Effector CD4-positive, alpha-beta T cell (primary cell): ENCODE data around the gene CDH22.

ENCODE experiments used
- DNase-seq: peaks from one replicate; pipeline ENCODE4 v3.0.0-alpha.2; 2020

Gene CDH22

DNA sequence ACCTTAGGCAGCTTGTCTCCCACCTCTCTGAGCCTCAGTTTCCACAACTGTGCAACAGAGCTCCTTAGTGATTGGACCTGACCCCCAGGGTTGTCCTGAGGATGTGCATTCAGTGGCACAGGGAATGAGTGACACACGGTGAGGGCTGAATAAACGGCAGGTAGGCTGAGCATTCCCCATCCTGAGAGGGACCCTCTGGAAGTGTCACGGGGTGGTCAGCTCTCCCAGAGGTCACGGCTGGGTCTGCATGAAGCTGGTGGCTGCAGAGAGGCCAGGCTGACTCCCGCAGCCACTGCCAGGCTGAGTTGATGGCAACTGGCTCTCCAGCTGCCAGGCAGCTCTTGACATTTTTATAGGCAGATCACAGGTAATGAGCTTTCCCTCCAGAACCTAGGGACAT lies 147.6 kb downstream of the CDH22 start:
- DNase-seq, result no peak

DNA sequence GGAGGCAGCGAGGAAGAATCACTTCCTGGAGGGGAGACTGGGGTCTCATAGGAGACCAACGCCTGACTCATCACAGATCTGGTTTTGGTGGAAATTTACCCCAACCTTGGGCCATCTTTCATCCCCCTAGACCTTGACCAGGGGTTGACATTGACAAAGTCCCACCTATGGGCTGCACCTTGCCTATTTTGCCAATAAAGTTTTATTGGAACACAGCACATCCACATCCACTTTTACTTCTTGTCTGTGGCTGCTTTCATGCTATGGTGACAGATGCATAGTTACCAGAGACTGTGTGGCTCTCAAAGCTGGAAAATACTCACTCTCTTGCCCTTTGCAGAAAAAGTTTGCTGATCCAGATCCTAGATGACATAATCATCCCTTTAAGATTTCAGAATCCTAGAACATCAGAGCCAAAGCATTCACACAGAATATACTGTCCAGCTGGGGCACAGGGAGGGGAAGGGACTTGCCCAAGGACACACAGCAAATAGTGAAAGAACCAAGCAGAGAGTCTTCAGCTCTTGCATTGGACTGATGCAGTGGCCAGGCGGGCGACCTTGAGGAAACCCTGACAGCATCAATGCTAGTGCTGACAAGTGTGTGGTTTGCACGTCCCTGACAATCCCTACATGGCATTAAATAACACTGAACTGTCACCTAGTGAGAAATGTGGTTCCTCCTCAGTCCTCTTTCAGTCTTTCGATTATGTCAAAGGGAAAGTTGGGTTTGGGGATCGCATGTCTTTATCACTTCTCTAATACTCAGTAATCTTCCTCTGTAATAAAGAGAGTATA lies 149.0 kb downstream of the CDH22 start:
- no peak for DNase-seq

DNA sequence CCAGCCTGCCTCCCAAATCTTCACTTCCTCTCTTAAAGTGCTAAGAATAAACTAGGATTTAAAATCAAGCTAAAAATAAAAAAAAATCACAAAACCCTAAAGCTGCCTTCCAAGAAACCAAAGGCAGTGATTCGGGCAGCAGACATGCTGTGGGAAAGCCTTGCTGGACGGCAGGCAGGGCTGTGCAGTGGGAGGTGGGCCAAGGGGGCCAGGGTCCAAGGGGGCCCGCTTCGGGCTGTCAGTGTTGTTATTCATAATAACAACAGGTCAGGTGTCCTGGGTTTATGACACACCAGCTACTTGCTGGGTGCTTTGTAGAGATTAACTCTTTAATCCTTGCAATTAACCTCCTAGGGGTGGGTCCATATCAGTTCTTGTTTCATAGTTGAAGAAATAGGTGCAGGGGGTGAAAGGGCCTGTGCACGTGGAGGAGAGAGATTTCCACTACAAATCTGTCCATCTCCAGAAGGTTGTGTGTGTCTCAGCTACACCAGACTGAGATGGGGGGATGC lies 149.8 kb downstream of the CDH22 start:
- DNase-seq, result no peak

DNA sequence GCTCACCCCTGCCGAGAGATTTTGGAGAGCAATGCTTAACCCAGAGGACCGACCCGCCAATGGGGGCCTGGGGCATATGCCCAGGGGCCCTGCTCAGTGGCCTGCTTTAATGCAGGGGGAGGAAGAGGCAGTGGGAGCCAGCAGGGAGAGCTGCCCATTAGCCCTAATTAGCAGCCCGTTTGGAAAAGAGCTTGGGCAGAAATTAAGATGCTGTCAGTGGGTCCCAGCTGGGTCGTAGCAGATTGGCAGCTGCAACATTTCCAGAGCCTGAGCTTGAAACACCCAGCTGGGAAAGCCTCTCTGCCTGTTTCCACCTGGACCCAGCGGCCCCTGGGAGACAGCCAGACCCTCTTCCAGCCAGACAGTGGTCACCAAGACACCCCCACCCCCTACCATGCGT lies 150.7 kb downstream of the CDH22 start:
- DNase-seq, result no peak

DNA sequence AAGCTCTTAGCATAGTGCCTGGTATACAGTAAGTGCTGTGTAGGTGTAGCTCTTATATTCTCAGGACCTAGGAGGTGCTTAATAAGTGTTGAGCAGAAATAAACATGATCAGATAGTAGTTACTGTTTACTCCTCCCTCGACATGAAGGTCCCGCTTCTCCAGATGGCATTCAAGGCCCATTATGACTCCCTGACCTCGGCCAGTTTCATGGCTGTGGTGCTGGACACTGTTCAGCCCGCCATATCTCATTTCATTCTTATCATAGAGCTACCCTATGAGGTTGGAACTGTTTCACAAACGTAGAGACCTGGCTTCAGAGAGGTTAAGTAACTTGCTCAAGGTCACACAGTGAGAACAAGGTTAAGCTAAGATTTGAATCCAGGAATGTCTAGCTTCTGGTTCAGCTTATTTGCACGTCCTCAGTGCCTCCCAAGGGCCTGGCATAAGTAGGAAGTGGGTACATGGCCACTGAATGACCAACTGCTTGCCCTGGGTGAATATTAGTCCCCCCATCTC lies 151.2 kb downstream of the CDH22 start:
- no peak for DNase-seq

DNA sequence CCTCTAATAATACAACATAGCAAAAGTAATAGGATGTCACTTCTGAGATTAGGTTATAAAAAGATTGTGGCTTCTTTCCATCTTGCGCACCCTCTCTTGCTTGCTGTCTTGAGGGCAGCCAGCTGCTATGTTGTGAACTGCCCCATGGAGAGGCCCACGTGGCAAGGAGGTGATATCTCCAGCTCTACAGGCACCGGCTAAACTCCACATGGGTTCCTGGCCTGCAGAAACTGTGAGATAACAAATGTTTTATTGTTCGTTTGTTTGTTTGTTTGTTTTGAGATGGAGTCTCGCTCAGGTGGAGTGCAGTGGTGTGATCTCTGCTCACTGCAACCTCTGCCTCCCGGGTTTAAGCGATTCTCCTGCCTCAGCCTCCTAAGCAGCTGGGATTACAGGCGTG lies 152.2 kb downstream of the CDH22 start:
- DNase-seq, result no peak

DNA sequence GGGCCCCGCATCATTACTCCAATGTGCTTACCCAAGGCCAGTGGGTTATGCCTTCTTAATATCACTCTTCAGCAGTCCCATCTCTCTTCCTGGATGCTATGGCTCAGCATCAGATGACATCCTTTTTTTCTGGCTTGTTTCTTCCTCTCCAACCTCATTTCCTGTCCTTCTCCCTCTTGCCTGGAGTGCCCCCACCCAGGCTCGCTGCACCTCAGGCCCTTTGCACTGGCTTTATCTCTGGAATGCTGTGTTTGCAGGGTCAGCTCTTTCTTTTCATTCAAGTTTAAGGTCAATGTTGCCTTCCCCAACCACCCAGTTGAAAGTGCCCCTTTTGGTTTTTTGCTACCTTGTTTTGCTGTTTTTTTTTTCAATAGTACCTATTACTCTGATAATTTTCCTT lies 153.5 kb downstream of the CDH22 start:
- no peak for DNase-seq

DNA sequence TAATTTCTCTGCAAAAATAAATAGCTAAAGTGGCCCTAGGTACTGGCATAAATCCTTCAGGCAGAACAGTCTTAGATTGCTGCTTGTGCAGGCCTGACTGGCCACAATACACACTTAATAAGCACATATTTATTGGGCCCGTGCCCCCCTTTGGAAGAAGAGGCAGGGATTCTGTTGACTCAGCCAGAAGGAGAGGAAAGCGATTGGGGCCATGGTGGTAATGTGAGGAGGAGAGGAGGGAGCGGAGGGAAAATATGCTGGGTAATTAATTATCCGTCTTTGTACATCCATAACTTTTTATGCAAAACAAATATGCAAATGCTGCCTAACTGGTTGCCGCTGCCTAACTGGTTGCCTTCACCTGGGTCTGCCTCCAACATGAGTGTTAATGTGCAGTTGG lies 154.0 kb downstream of the CDH22 start:
- DNase-seq, result no peak

DNA sequence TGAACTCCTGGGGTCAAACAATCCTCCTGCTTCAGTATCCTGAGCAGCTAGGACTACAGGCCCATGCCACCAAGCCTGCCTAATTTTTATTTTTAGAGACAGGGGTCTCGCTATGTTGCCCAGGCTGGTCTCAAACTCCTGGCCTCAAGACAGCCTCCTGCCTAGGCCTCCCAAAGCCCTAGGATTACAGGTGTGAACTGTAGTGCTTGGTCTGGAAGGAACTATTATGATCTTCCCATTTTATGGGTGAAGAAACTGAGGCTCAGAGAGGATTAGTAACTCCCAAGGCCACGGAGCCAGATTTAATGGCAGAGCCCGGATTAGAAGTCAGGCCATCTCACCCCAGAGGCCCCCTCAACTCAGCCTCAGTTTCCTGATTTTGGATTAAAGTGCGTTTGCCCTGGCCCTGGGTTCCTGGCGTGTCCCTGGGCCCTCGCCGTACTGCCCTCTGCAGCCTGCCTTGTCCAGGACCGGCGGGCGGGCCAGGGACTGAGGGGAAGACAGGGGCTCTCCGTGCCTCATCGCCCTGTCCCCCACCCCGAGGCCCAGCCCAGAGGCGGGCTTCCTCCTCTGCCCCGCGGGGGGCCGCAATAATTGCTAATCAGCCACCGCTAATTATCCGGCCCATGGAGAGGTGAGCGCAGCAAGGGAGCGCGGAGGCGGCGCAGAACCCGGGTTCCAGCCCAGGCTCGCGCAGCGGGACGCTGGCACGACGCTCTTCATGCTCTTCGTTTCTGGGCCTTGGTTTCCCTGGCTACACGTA lies 155.3 kb downstream of the CDH22 start:
- no peak for DNase-seq

DNA sequence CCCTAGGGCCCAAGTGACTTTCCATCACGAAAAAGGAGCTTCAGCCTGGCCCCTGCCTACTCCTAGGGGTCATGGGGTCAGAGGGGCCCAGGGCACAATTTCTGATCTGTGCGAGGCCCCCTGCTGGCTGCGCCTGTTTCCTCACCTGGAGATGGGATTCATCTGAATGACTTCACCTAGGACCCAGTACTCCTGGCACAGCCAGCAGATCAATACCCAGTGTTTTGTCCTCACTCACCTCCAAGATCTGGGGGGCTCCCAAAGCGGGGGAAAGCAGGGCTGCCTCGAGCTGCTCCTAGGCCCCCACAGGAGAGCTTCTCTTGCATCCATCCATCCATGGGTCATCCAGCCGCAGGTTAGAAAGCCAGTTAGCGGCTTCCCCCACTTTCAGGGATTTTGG lies 156.4 kb downstream of the CDH22 start:
- DNase-seq, result no peak

DNA sequence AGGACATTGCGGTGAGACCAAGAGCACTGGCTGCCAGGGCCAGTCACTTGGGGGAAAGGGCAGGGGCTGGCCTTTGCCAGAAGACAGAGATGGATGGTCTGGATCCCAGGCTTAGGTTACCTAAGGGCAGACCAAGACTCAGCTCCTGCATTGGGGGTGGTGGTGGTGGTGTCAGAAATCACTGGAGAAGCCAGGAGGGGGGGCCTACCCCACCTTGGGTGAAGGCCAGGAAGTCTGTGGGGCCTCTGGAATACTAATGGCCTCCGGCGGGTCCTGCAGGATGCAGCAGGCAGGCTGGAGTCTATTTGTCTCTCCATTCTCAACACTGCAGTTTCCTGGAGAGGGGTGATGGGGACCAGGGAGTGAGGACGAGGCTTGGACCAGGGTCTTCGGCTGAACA lies 157.4 kb downstream of the CDH22 start:
- DNase-seq, result no peak

DNA sequence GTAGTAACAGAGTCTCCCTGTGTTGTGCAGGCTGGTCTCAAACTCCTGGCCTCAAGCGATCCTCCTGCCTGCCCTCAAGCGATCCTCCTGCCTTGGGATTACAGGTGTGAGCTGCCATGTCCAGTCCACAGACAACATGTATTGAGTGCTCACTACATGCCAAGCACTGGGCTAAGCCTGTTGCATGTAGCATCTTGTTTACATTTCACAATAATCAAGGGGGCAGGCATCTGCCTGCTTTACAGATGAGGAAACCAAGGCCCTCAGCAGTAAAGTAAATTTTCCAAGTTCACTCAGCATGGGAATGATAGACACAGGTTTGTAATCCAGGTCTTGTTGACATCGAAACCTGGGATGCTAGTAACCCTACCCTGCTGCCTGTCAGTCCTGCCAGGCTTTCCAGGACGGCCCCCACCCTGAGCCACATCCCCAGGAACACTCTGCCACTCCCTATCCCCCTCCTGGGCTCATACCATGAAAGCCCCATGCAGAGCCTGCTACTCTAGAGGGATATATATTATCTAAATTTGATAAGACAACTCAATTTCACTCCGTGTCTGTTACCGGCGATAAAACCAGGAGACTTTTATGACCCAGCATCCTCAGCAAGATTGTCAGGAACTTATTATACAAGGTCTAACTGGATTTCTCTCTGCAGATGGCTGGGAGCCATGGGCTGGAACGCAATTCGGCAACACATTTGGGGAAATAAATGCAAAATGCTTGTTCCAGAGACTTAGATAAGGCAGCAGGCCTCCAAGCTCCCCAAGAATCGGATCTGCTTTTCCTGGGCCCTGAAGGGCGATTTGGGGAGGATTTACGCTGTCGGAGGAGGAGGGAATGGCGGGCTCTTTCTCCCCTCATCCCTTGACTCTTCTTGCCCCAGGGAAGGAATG lies 159.7 kb downstream of the CDH22 start:
- DNase-seq, result no peak

DNA sequence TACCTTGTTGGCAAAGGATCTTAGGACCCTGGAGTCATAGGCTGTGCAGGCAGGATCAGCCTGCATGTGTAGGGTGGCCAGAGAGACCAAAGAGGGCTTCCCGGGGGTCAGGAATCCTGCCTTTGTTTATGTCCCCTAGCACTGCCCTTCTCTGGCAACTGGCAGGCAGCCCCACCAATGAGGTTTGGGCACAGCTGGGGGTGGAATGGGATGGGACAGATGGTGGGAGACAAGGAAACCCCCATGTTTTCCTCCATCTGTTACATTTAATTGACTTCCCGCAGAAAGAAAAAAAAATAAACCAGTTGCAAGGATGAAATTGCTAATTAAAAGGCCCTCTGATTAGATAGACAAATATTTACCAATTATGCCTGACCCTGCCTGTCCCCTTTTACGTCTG lies 162.6 kb downstream of the CDH22 start:
- DNase-seq, result no peak

DNA sequence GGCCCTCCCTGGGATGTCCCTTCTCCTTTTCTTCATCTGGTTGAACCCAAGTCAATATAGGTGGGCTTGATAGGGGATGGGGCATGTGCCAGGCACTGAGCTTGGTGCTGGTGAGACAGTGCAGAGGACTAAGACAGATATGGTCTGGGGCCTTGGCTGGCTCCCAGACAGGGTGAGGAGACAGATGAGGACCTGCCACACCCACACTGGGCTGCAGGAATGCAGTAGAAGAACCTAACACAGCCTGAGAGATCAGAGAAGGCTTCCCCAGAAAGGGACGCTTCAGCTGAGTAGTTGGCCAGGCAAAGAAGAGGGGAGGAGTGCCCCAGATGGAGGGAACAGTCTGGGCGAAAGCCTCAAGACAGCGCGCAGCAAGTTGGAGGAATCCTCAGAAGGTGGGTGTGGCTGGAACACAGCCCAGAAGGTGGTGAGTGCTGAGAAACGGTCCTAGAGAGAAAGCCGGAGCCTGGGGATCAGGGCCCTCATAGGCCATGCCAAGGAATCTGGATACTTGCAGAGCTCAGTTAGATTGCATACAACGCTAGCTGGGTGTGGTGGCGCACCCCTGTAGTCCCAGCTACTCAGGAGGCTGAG lies 163.8 kb downstream of the CDH22 start:
- no peak for DNase-seq

DNA sequence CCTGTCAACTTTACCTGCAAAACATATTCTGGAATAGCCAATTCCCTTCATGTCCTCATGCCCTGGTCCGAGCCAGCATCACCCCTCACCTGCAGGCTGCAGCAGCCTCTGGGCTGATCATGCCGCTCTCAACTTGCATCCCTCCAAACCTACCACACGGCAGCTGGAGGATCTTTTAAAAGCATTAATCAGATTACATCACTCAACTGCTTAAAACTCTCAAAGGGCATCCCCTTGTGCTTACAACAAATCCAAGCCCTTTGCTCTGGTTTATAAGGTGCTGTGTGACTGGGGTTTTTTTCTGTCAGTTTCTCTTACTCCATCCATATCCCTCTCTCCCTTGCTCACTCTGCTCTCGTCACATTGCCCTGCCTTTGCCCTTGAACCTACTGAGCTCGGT lies 166.2 kb downstream of the CDH22 start:
- no peak for DNase-seq

DNA sequence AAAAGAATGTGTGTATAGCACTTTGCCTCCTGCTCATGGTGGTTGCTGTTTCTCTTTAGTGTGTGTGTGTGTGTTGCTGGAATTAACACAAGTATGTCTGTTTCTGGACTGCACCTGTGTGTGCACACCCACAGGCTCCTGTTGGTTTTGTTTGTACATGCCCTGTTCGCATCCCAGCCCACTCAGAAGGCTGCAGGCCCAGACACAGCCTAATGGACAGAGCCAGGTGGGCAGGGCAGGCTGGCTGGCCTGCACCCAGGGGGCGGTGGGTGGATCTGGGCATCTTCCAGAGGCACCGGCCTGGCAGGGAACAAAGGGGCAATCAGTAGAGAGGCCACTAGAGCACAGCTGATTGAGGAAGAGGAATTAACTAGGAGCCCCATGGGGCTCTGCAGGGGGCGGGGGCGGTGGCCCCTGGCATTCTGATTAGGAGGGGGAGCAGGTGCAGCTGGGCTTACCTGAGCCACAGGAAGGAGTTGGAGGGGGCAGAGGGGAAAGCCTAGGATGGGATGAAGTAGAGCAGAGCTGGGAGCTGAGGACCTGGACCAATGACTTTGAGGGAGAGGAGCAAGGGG lies 168.3 kb downstream of the CDH22 start:
- no peak for DNase-seq

DNA sequence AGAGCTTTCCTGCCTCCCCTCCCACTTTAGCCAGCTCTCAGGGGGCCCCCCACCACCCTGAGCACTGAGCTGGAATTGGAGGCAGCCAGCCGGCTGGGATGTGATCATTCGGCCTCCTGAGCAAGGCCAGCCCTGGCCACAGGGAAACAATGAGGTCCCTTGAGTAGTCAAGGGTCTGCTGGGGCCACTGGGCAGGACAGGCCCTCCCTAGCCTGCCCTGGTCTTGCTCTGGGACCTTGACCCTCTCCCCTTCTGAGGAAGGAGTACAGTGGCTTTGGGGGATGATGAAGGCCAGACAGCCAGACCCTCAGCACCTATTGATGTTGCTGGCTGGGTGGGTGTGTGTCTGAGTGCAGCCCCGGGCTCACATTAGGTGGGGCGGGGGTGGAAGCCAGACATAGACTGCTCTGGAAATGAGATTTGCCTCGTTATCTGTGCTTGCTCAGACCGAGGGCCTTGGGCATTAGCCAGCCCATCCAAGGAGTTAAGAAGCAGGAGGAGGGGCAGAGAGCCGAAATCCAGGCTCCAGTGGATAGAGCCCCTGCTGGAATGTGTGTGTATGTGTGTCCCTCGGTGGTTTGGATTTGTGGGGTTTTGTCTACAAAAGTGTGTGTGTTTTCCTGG lies 168.9 kb downstream of the CDH22 start:
- DNase-seq, result no peak

DNA sequence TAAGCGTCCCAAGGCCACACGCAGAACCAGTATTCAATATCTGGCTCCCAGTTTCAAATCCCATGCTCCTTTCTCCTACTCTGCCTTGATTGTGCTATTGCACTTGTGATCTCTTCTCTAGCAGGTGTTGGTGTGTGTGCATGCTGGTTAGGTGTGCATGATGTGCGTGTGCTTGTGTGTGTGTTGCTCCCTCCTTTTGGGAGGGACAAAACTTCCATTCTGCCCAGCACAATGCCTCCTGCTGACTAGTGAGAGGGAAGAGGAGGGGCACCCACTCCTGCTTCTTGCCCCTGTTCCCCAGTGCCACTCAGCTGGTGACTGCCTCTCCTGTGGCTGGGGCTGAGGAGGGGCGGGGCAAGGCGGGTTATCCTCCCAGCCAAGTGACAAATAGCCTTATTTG lies 170.5 kb downstream of the CDH22 start:
- DNase-seq, result no peak

DNA sequence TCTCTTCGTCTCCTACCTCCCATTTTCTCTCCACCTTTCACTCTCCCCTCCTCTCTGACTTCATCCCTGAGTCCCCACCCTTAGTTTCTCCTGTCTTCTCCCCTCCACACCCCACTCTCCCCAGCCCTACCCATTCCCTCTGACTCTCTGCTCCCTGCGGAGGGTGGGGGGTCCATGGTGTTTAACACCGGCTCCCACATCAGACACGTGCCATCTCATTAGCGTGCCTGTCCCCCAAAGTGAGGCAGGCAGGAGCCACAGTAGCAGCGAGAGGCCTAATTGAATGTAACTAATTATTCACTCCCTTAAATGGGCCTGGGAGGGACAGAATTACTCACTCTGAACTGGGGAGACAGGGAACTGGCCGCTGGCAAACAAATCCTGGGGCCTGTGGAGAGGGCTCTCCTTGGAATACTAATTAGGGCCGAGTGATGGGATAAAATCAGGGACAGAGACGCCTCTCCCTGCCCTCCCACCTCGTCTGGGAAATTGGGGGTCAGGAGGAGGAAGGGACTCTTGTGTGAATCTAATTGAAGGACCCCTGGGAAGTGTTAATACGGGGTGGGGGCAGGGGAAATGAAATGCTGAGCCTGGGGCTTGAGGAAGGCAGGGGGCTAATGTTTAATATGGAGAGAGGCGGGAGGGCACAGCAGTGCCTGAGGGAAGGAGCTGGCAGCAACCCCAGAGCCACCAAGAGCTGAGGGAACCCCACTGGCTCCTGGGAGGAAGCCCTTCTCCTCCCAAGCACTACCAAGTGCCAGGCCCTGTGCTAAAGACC lies 172.3 kb downstream of the CDH22 start:
- DNase-seq, result no peak

DNA sequence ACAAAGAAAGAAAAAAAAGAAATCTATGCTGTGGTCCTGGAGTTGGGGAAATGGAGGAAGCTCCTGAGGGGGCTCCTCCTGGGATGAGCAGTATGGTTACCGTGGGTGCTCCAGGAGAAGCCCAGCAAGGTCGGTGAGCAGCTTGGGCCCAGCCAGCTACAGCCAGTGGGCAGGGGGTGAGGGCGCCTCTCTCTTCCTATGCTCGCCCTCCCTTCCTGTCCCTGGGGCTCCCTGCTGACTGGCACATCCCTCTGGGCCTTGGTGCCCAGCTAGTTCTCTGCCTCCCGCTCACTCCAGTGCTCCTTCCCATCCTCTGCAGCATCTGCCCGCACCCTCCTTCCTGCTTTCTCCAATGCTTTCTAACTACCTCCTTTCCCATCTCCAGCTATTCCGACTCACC lies 173.6 kb downstream of the CDH22 start:
- no peak for DNase-seq
